Astrocyte of the cerebellum (primary cell): Measurements from ENCODE around the gene FBN2.
A peak's percentile ranks its signal among the peaks of the same experiment; 100 is the strongest.

ENCODE experiments used
- DNase-seq: peaks from one replicate; pipeline ENCODE4 v3.0.0-alpha.2; 2011; ENCODE audit warnings: low read depth
- H3K4me3 ChIP-seq: 2 replicates; pipeline ENCODE4 v1.5.1; 2011; ENCODE audit warnings: mild to moderate bottlenecking, low read depth, low read length, moderate library complexity
- in situ Hi-C: cut with HindIII; loops from 2 replicates; pipeline ENCODE4 v1.10.0; 2017; ENCODE audit warnings: low sequenced_read_pairs
- TF ChIP-seq, protein P1 (sequence below): IDR thresholded peaks from 2 replicates; pipeline ENCODE4 v1.5.1; 2012; ENCODE audit warnings: low read length, low read depth, moderate library complexity, mild to moderate bottlenecking; ENCODE audit errors: missing control alignments

The FBN2 gene

DNA sequence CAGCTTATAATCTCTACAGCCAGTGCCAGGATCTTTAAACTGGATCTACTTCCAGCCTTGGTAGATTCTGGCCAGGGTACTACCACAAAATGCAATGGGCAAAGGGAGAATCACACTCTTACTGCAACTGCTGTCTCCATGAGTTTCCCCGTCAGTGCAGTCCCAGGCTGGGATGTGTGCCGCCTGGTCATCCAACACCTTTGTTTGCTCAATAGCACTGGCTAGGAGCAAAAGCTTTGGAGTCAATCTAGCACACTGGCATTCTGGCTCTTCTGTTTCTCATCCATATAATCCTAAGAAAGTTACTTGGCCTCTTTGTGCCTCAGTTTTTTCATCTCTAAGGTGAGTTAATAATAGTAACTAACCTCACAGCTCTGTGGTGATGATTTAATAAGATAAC lies 96.9 kb downstream of the FBN2 start:
- H3K4me3 ChIP-seq = no peak overlapping the region
- no peak for DNase-seq
- in situ Hi-C loops = no loop called here
- TF ChIP-seq, protein P1, sequence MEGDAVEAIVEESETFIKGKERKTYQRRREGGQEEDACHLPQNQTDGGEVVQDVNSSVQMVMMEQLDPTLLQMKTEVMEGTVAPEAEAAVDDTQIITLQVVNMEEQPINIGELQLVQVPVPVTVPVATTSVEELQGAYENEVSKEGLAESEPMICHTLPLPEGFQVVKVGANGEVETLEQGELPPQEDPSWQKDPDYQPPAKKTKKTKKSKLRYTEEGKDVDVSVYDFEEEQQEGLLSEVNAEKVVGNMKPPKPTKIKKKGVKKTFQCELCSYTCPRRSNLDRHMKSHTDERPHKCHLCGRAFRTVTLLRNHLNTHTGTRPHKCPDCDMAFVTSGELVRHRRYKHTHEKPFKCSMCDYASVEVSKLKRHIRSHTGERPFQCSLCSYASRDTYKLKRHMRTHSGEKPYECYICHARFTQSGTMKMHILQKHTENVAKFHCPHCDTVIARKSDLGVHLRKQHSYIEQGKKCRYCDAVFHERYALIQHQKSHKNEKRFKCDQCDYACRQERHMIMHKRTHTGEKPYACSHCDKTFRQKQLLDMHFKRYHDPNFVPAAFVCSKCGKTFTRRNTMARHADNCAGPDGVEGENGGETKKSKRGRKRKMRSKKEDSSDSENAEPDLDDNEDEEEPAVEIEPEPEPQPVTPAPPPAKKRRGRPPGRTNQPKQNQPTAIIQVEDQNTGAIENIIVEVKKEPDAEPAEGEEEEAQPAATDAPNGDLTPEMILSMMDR = no peak

DNA sequence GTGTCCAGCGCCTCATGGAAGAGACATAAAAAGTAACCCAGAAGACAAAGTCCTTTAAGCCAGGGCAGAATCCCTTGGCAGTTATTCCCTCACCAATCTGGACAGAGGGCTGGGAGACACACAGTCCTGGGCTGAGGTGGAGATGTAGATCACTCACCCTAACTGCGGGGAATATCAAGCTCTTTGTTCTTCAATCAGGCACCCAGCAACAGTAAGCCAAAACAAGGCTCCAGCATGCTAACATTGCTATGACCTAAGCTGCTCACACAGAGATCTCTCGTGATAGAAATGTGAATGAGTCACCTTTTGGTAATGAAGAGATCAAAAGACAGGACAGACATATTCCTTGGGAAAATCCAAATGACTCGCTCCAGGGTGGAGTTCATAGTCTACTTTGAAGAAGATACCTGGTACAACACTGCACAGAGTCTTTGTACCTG lies 101.3 kb downstream of the FBN2 start:
- TF ChIP-seq, protein P1 = no peak
- H3K4me3 ChIP-seq = no peak overlapping the region
- in situ Hi-C loops = no loop called here
- peak; percentile 63 for DNase-seq

DNA sequence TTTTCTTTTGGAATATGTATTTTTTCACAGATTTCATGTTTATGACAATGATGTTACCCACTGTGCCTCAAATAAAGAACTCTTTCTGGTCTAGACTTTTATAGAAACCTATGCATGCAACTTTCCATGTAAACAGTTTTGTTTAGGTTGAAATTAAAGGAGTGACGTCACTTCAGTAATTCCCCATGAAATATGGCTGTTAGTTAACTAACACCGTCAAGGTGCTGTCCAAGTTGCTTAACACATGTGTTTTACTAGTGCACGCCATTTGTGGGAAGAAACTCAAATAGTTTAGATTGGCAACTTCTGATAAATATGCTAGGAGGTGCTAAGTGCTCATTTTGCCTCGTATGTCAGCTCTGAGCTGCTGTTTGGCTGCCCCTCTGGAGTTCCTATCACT lies 102.2 kb downstream of the FBN2 start:
- no peak overlapping the region for H3K4me3 ChIP-seq
- DNase-seq = no peak
- TF ChIP-seq, protein P1 = no peak
- in situ Hi-C loops = no loop called here

DNA sequence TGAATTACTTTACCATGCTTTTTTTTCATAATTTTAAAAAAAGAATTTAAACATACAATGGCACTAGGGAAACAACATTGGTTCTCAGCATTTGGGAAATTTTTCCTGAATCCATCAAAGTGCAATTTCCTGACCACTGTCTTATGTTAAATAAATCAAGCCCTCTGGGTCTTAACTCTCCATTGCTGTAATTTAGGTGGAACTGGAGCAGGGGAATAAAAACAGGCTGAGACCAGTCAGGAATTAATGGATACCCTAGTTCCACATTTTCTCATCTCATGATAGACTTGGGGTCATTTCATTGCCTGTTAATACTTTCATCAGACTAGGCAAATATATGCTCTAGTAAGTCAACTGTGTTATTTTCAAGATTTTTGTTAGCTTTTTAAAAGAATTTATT lies 103.1 kb downstream of the FBN2 start:
- in situ Hi-C loops = no loop called here
- no peak for DNase-seq
- TF ChIP-seq, protein P1 = no peak
- H3K4me3 ChIP-seq = no peak overlapping the region

DNA sequence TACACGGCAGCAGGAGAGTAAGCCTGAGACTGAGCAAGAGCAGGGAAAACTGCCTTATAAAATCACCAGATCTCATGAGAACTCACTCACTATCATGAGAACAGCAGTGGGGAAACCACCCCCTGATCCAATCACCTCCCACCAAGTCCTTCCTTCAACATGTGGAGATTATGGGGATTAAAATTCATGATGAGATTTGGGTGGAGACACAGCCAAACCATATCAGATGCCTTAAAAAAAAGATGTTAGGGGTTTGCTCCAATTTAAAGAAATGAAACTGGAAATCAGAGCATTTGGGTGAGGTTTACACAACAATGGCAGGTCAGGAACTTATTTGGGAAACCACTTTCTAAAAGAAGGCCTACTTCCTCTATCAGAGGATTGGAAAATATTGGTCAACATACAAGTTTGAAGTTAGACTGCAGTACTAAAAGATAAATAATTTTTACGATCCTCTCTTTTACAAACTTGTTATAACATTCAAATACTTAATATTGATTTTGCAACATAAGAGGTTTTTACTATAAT lies 105.1 kb downstream of the FBN2 start:
- H3K4me3 ChIP-seq = no peak overlapping the region
- no peak for DNase-seq
- TF ChIP-seq, protein P1 = no peak
- in situ Hi-C loops = no loop called here

DNA sequence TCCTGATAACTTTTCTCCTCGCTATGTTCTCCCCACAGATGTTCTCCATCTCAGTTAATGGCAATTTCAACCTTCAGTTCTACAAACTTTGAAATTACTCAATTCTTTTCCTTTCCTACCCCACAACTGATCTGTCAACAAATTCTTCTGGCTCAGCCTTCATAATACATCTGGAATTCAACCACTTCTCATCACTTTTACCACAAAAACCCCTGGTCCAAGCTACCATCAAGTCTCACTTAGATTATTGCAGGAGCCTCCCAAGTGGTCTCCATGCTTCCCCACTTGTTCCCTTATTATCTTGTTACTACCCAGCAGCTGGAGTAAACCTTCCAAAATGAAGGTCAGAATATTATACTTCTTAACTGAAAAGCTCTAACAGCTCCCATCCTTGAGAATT lies 110.1 kb downstream of the FBN2 start:
- TF ChIP-seq, protein P1 = no peak
- DNase-seq = no peak
- in situ Hi-C loops = no loop called here
- no peak overlapping the region for H3K4me3 ChIP-seq
